CD4-positive, alpha-beta T cell treated with Interleukin-6 at 100 ng/mL for 8 hours (primary cell): ENCODE results near the gene DSCAM.

Experiments
- DNase-seq: peaks from one replicate; pipeline ENCODE4 v3.0.0-alpha.2; 2020; ENCODE audit warnings: mixed read lengths, low spot score

Gene DSCAM

GRCh38 chr21:40173816-40174215 is 673.1 kb downstream of the DSCAM start:
- DNase-seq = no peak

- no peak for DNase-seq
Observed at GRCh38 chr21:40169971-40170370, 677.0 kb downstream of the DSCAM start.

- DNase-seq = no peak
Observed at GRCh38 chr21:40166291-40166843, 680.6 kb downstream of the DSCAM start.

GRCh38 chr21:40165773-40166070 is 681.2 kb downstream of the DSCAM start:
- DNase-seq = no peak

GRCh38 chr21:40164905-40165772 is 681.8 kb downstream of the DSCAM start:
- DNase-seq = no peak

GRCh38 chr21:40162075-40162474 is 684.9 kb downstream of the DSCAM start:
- DNase-seq = no peak

- no peak for DNase-seq
Observed at GRCh38 chr21:40160911-40161310, 686.0 kb downstream of the DSCAM start.

GRCh38 chr21:40158366-40158765 is 688.6 kb downstream of the DSCAM start:
- no peak for DNase-seq

GRCh38 chr21:40155563-40155962 is 691.4 kb downstream of the DSCAM start:
- DNase-seq = no peak

GRCh38 chr21:40153351-40153750 is 693.6 kb downstream of the DSCAM start:
- DNase-seq = no peak

- DNase-seq = no peak
Observed at GRCh38 chr21:40152476-40152875, 694.5 kb downstream of the DSCAM start.

- DNase-seq = no peak
Observed at GRCh38 chr21:40151611-40152010, 695.3 kb downstream of the DSCAM start.

GRCh38 chr21:40146216-40146837 is 700.6 kb downstream of the DSCAM start:
- DNase-seq = no peak

- DNase-seq = no peak
Observed at GRCh38 chr21:40143822-40144525, 703.0 kb downstream of the DSCAM start.

GRCh38 chr21:40141621-40142020 is 705.3 kb downstream of the DSCAM start:
- no peak for DNase-seq

GRCh38 chr21:40140675-40141074 is 706.3 kb downstream of the DSCAM start:
- no peak for DNase-seq

GRCh38 chr21:40139636-40140035 is 707.3 kb downstream of the DSCAM start:
- DNase-seq = no peak

- no peak for DNase-seq
Observed at GRCh38 chr21:40136571-40136970, 710.4 kb downstream of the DSCAM start.

- DNase-seq = no peak
Observed at GRCh38 chr21:40134731-40135492, 712.0 kb downstream of the DSCAM start.

- DNase-seq = no peak
Observed at GRCh38 chr21:40130476-40130875, 716.5 kb downstream of the DSCAM start.

- DNase-seq = no peak
Observed at GRCh38 chr21:40129809-40130208, 717.1 kb downstream of the DSCAM start.

- no peak for DNase-seq
Observed at GRCh38 chr21:40128891-40129290, 718.1 kb downstream of the DSCAM start.
